ENCODE data around the gene ENTPD6. TPM values are rescaled to one million over a fixed set of nuclear protein-coding genes. Genes with fewer than 3 reads are reported as not detected.

ENTPD6 gene
- total and polyA plus RNA-seq, 2 donors (not counting 1 experiment from before 2014, with no cell fraction given) = 64.4 to 79.8 TPM

GRCh38 chr20:25244976-25245375, 49.5 kb downstream of the ENTPD6 start:
- no peaks in the 10 kb centered on the region for H3K36me3 ChIP-seq (replicated peaks in 1 of 2; ENCODE audit: control extremely low read depth in 1 of 2, control insufficient read depth in 1 of 2, extremely low read depth in 1 of 2, insufficient read depth in 2 of 2, low read length in 1 of 2)
- ChIA-PET POLR2A (no interaction called here), CTCF (no interaction called here)
- H3K9me3 ChIP-seq (ENCODE audit: control extremely low read depth in 1 of 3, control insufficient read depth in 2 of 3, insufficient read depth in 1 of 3, low read length in 2 of 3) = peaks cover 0 to 5% (median 0%) of the 10 kb centered on the region in 3 donors
- peaks cover 0 to 11% (median 3%) of the 10 kb centered on the region in 4 experiments for H3K27me3 ChIP-seq (replicated peaks in 1 of 4; ENCODE audit: control extremely low read depth in 1 of 4, control insufficient read depth in 3 of 4, insufficient read depth in 4 of 4, low read length in 3 of 4)
- intact Hi-C loops (cut with micrococcal nuclease) = loop anchor here (5.0 kb wide), 3 partner anchors 37 to 1888 kb away; partner anchors contain the start of gene GINS1
- Mint-ChIP-seq H3K9me3 (ENCODE audit: insufficient read depth) (peaks cover 6% of the 10 kb centered on the region), H3K4me3 (no peak overlapping the region), H3K27ac (no peak overlapping the region), H3K27me3 (peaks cover 26% of the 10 kb centered on the region), H3K4me1 (peaks cover 28% of the 10 kb centered on the region)
- TF ChIP-seq CTCF (IDR thresholded peaks at IDR 0.05) (no peak), EZH2 (IDR thresholded peaks at IDR 0.05; ENCODE audit: borderline replicate concordance, insufficient read depth, low read depth, low read length, poor library complexity, severe bottlenecking) (no peak)
- H3K4me2 ChIP-seq (replicated peaks; ENCODE audit: low read depth, low read length, poor library complexity, severe bottlenecking) = no peak overlapping the region
- H3K4me1 ChIP-seq (ENCODE audit: control insufficient read depth in 2 of 2, insufficient read depth in 2 of 2, low read length in 2 of 2) = peaks cover 18 to 21% of the 10 kb centered on the region in 2 donors
- WGBS (ENCODE audit: insufficient coverage) = 100% methylated on average over 2 of the region's 5 CpGs
- H4K20me1 ChIP-seq (ENCODE audit: control insufficient read depth, insufficient read depth, low read length, poor library complexity, severe bottlenecking) = no peaks in the 10 kb centered on the region
- H3K4me3 ChIP-seq (ENCODE audit: control extremely low read depth in 1 of 5, extremely low read depth in 1 of 5, insufficient read depth in 1 of 5, low read depth in 2 of 5, low read length in 4 of 5) = no peak overlapping the region
- ATAC-seq (ENCODE audit: low read depth) (no peak), DNase-seq (no peak)
- no peak overlapping the region for H3K27ac ChIP-seq (ENCODE audit: low read length in 2 of 2)
- no peak overlapping the region for H3K9ac ChIP-seq (ENCODE audit: low read length)
- peaks cover 26% of the 10 kb centered on the region for H3K79me2 ChIP-seq (ENCODE audit: control insufficient read depth, insufficient read depth, low read length)
- H2AFZ ChIP-seq (ENCODE audit: insufficient read depth, low read depth, low read length, poor library complexity, severe bottlenecking) = no peak overlapping the region

- H3K27ac ChIP-seq (ENCODE audit: low read length in 2 of 2) = no peak overlapping the region
- peaks cover 0 to 2% of the 10 kb centered on the region in 2 experiments for H3K36me3 ChIP-seq (replicated peaks in 1 of 2; ENCODE audit: control extremely low read depth in 1 of 2, control insufficient read depth in 1 of 2, extremely low read depth in 1 of 2, insufficient read depth in 2 of 2, low read length in 1 of 2)
- DNase-seq (no peak), ATAC-seq (ENCODE audit: low read depth) (no peak)
- POLR2A ChIA-PET = no interaction called here
- peaks cover 26% of the 10 kb centered on the region for H3K27me3 Mint-ChIP-seq
- no peak for TF ChIP-seq EZH2 (IDR thresholded peaks at IDR 0.05; ENCODE audit: borderline replicate concordance, insufficient read depth, low read depth, low read length, poor library complexity, severe bottlenecking)
- TF ChIP-seq CTCF (IDR thresholded peaks at IDR 0.05) = no peak
- H3K4me1 ChIP-seq (ENCODE audit: control insufficient read depth in 2 of 2, insufficient read depth in 2 of 2, low read length in 2 of 2) = peaks cover 18 to 21% of the 10 kb centered on the region in 2 donors
- no peaks in the 10 kb centered on the region for H4K20me1 ChIP-seq (ENCODE audit: control insufficient read depth, insufficient read depth, low read length, poor library complexity, severe bottlenecking)
- H3K9ac ChIP-seq (ENCODE audit: low read length) = no peak overlapping the region
- no peak overlapping the region for H3K4me2 ChIP-seq (replicated peaks; ENCODE audit: low read depth, low read length, poor library complexity, severe bottlenecking)
- H3K27ac Mint-ChIP-seq = peak overlapping the region; percentile 7
- peaks cover 0 to 11% (median 3%) of the 10 kb centered on the region in 4 experiments for H3K27me3 ChIP-seq (replicated peaks in 1 of 4; ENCODE audit: control extremely low read depth in 1 of 4, control insufficient read depth in 3 of 4, insufficient read depth in 4 of 4, low read length in 3 of 4)
- peaks cover 0 to 5% (median 0%) of the 10 kb centered on the region in 3 donors for H3K9me3 ChIP-seq (ENCODE audit: control extremely low read depth in 1 of 3, control insufficient read depth in 2 of 3, insufficient read depth in 1 of 3, low read length in 2 of 3)
- no peak overlapping the region for H3K4me3 ChIP-seq (ENCODE audit: control extremely low read depth in 1 of 5, extremely low read depth in 1 of 5, insufficient read depth in 1 of 5, low read depth in 2 of 5, low read length in 4 of 5)
- no peak overlapping the region for H2AFZ ChIP-seq (ENCODE audit: insufficient read depth, low read depth, low read length, poor library complexity, severe bottlenecking)
- CTCF ChIA-PET = interaction anchor here (1.6 to 1.8 kb wide), 2 partner anchors 24 to 50 kb away, joined by 3 to 7 read pairs; partner anchors contain the start of gene ENTPD6
- H3K9me3 Mint-ChIP-seq (ENCODE audit: insufficient read depth) = peaks cover 6% of the 10 kb centered on the region
- intact Hi-C loops (cut with micrococcal nuclease) = loop anchor here (5.0 kb wide), 3 partner anchors 37 to 1888 kb away; partner anchors contain the start of gene GINS1
- WGBS (ENCODE audit: insufficient coverage) = 100% methylated on average over 1 of the region's 1 CpG
- peaks cover 31% of the 10 kb centered on the region for H3K4me1 Mint-ChIP-seq
- H3K79me2 ChIP-seq (ENCODE audit: control insufficient read depth, insufficient read depth, low read length) = peaks cover 26% of the 10 kb centered on the region
- H3K4me3 Mint-ChIP-seq = no peak overlapping the region
These were observed 49.9 kb downstream of the ENTPD6 start for GRCh38 chr20:25245461-25245860.

Data from B cell (primary cell).